GM18502 (cell line): Measurements from ENCODE around the gene OCEL1.

Experiments used
- ATAC-seq: cut with Tn5 transposase; IDR thresholded peaks from one replicate; pipeline ENCODE4 v1.9.1; 2021; ENCODE audit warnings: mild to moderate bottlenecking; ENCODE audit not compliant: unreplicated experiment, poor library complexity

OCEL1 gene

GRCh38 chr19:17237747-17238706, 12.0 kb downstream of the OCEL1 start:
- no peak for ATAC-seq

GRCh38 chr19:17240062-17240752, 14.2 kb downstream of the OCEL1 start:
- no peak for ATAC-seq

GRCh38 chr19:17240826-17241399, 14.9 kb downstream of the OCEL1 start:
- no peak for ATAC-seq

- ATAC-seq, result no peak
Observed at GRCh38 chr19:17242431-17243208, 16.6 kb downstream of the OCEL1 start.

- no peak for ATAC-seq
Observed at GRCh38 chr19:17243211-17243829, 17.3 kb downstream of the OCEL1 start.

- no peak for ATAC-seq
Observed at GRCh38 chr19:17243830-17244617, 18.0 kb downstream of the OCEL1 start.

GRCh38 chr19:17244618-17245534, 18.9 kb downstream of the OCEL1 start:
- ATAC-seq, result peak; percentile 17

- peak; percentile 14 for ATAC-seq
Observed at GRCh38 chr19:17245535-17245984, 19.5 kb downstream of the OCEL1 start, which contains the start of gene NR2F6. NR2F6 (minus strand) TSS chr19:17245919; CDS start chr19:17245220, 699 bp downstream.

- no peak for ATAC-seq
Observed at GRCh38 chr19:17246681-17247425, 20.8 kb downstream of the OCEL1 start.

GRCh38 chr19:17248011-17248776, 22.2 kb downstream of the OCEL1 start:
- ATAC-seq, result no peak

- ATAC-seq, result no peak
Observed at GRCh38 chr19:17249887-17250548, 24.0 kb downstream of the OCEL1 start.

- no peak for ATAC-seq
Observed at GRCh38 chr19:17254636-17255035, 28.6 kb downstream of the OCEL1 start.

GRCh38 chr19:17255150-17255621, 29.2 kb downstream of the OCEL1 start:
- ATAC-seq, result no peak

GRCh38 chr19:17256130-17256529, 30.1 kb downstream of the OCEL1 start:
- ATAC-seq, result no peak

GRCh38 chr19:17259118-17259780, 33.2 kb downstream of the OCEL1 start:
- no peak for ATAC-seq
